ENCODE measurements around the gene TMEM88.

The TMEM88 gene

GRCh38 chr17:7843536-7844291 is 11.2 kb upstream of the TMEM88 start:
- peak; percentile 92 for DNase-seq (ENCODE audit: low read depth)

GRCh38 chr17:7844292-7845154 is 10.3 kb upstream of the TMEM88 start:
- DNase-seq (ENCODE audit: low read depth): peak; percentile 72

- DNase-seq (ENCODE audit: low read depth): no peak
These were observed 9.4 kb upstream of the TMEM88 start for GRCh38 chr17:7845359-7846062.

- no peak for DNase-seq (ENCODE audit: low read depth)
These were observed 8.7 kb upstream of the TMEM88 start for GRCh38 chr17:7846063-7846735.

GRCh38 chr17:7846765-7847661 is 7.9 kb upstream of the TMEM88 start:
- DNase-seq (ENCODE audit: low read depth): no peak

- no peak for DNase-seq (ENCODE audit: low read depth)
These were observed 6.7 kb upstream of the TMEM88 start for GRCh38 chr17:7848131-7848579.

GRCh38 chr17:7848739-7849129 is 6.1 kb upstream of the TMEM88 start:
- DNase-seq (ENCODE audit: low read depth): no peak

GRCh38 chr17:7849130-7849750 is 5.6 kb upstream of the TMEM88 start:
- no peak for DNase-seq (ENCODE audit: low read depth)

- DNase-seq (ENCODE audit: low read depth): no peak
These were observed 4.9 kb upstream of the TMEM88 start for GRCh38 chr17:7849751-7850504.

- DNase-seq (ENCODE audit: low read depth): no peak
These were observed 4.0 kb upstream of the TMEM88 start for GRCh38 chr17:7850701-7851437.

GRCh38 chr17:7851438-7852261 is 3.2 kb upstream of the TMEM88 start:
- DNase-seq (ENCODE audit: low read depth): peak; percentile 91

GRCh38 chr17:7852262-7852670 is 2.6 kb upstream of the TMEM88 start:
- no peak for DNase-seq (ENCODE audit: low read depth)

- no peak for DNase-seq (ENCODE audit: low read depth)
These were observed 1.8 kb upstream of the TMEM88 start for GRCh38 chr17:7852919-7853690.

GRCh38 chr17:7853691-7854038 is 1.2 kb upstream of the TMEM88 start:
- DNase-seq (ENCODE audit: low read depth): no peak

- no peak for DNase-seq (ENCODE audit: low read depth)
These were observed 638 bp upstream of the TMEM88 start for GRCh38 chr17:7854078-7854777.

- DNase-seq (ENCODE audit: low read depth): no peak
These were observed 769 bp downstream of the TMEM88 start for GRCh38 chr17:7855660-7856010.
